T-helper 9 cell (primary cell): ENCODE data around the gene HOXB1.
A peak's percentile ranks its signal among the peaks of the same experiment; 100 is the strongest.
"Not testable (repeated sequence)": the region's sequence is repeated elsewhere in the genome, so short reads cannot be mapped to it uniquely, and the experiment has no call there.

Experiments
- DNase-seq: peaks from one replicate; pipeline ENCODE4 v3.0.0-alpha.2; 2020

The HOXB1 gene

GRCh38 chr17:48492401-48493298 lies 38.2 kb downstream of the HOXB1 start:
- peak; percentile 66 for DNase-seq

GRCh38 chr17:48491527-48492273 lies 39.1 kb downstream of the HOXB1 start:
- no peak for DNase-seq

- DNase-seq: no peak
These were observed 40.3 kb downstream of the HOXB1 start for GRCh38 chr17:48490451-48490892.

- no peak for DNase-seq
These were observed 41.0 kb downstream of the HOXB1 start for GRCh38 chr17:48489781-48490180.

DNA sequence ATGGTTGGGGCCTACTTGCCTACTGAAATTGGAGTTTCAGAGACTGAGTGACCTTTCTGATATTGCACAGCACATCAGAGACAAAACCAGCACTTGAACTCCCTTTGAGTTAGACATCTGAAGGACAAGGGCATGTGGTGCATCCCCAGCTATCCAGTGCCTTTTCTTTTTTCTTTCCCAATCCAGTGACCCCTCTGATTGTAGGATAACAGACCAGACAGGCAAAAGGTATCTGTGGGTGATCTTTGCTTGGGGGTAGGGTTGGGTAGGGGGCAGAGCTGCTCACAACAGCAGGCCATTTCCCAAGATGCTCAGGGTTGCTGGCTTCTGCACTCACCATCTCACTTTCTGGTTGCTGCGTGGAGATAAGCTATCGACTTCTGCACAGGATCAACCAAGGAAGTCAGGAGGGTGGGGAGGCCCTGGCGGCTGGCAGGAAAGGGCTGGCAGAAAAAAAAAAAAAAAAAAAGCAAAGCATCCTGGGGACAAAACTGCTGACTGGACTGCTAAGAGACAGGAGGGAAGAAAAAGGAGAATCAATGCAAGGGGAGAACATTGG lies 42.2 kb downstream of the HOXB1 start:
- no peak for DNase-seq

DNA sequence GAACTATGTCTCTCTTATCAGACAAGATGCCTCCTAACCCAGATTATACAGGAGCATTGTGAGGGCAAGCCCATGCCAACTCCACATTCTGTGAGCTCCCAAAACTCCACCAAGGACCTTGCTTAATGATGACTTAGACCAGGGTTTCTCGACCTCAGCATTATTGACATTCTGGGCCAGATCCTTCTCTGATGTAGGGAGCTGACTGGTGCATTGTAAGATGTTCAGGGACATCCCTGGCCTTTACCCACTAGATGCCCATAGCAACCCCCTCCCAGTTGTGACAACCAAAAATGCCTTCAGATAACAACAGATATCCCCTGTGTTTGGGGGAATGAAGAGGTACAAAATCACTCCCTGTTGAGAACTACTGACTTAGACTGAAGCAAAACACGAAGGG lies 43.6 kb downstream of the HOXB1 start:
- DNase-seq: no peak

- no peak for DNase-seq
These were observed 44.3 kb downstream of the HOXB1 start for GRCh38 chr17:48486557-48486956.

GRCh38 chr17:48484850-48485249 lies 46.0 kb downstream of the HOXB1 start:
- DNase-seq: no peak

DNA sequence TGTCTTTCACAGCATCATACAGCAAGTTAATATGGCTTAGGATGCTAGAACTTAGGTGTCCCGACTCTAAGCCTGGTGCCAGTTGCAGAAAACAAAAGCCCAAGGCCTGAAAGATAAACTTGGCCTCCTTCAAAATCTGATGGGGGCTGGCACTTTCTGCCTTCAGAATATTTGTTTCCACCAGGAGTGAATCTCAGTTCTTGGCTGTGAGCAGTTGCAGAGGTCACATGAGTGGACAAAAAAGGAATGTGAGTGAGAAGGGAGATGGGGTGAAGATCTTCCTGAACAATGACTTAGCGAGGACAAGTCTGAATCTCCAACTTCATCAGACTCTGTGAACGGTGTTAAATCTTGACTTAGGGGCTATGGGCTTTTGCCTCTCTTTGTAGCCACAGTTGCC lies 46.6 kb downstream of the HOXB1 start:
- no peak for DNase-seq

- DNase-seq: no peak
These were observed 47.2 kb downstream of the HOXB1 start for GRCh38 chr17:48483471-48484131.

DNA sequence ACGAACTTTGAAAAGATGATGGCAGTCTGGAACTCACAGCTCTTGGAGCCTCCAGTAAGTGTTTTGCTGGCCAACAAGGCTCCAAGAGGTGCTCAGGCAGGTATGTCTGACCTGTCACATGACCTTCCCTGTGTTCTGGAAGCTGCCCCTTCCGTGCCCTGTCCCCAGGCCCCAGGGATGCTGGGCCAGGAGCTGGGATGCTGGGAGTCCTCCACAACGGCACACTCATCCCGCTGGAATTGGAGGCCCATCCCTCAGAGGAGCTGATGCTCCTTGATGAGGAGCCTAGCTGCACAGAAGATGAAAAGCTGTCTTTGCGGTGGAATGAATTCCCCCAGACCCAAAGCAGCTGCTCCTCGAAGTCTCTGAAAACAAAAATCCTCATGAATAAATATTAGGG lies 47.8 kb downstream of the HOXB1 start:
- DNase-seq: no peak

DNA sequence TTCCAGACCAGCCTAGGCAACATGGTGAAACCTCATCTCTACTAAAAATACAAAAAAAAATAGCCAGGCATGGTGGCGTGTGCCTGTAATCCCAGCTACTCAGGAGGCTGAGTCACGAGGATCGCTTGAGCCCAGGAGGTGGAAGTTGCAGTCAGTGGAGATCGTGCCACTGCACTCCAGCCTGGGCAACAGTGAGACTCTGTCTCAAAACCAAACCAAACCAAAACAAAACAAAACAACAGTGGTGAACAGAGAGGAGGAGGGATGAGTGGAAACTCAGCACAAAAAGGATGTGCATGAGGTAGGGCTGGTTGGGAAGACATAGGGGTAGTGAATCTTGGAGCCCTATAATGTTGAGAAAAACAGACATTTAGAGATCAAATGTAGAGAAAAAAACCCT lies 48.5 kb downstream of the HOXB1 start:
- DNase-seq: not testable (repeated sequence)

GRCh38 chr17:48479014-48479402 lies 51.8 kb downstream of the HOXB1 start:
- DNase-seq: no peak
